Measurements from ENCODE around the gene TBATA.
"Not testable (repeated sequence)": the region's sequence is repeated elsewhere in the genome, so short reads cannot be mapped to it uniquely, and the experiment has no call there.

The TBATA gene

DNA sequence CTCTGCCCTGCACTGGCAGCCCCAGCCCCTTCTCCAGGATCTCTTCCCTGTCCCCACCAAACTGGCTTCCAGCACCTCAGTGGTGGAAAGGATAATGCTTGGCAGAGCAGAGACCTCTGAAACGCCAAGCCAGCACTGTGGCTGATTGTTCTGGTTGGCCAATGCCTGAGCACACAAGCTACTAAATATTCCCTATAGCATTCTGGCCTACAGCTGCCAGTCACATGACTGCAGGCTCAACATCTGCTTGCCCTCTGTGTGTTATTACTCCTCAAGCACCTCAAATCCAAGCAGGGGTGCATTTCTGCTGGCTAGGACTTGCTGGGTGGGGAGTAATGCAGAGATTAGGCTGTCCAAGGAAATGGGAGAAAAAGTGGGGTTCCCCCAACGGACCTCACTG lies 6.1 kb downstream of the TBATA start:
- DNase-seq (ENCODE audit: low read depth) = no peak

DNA sequence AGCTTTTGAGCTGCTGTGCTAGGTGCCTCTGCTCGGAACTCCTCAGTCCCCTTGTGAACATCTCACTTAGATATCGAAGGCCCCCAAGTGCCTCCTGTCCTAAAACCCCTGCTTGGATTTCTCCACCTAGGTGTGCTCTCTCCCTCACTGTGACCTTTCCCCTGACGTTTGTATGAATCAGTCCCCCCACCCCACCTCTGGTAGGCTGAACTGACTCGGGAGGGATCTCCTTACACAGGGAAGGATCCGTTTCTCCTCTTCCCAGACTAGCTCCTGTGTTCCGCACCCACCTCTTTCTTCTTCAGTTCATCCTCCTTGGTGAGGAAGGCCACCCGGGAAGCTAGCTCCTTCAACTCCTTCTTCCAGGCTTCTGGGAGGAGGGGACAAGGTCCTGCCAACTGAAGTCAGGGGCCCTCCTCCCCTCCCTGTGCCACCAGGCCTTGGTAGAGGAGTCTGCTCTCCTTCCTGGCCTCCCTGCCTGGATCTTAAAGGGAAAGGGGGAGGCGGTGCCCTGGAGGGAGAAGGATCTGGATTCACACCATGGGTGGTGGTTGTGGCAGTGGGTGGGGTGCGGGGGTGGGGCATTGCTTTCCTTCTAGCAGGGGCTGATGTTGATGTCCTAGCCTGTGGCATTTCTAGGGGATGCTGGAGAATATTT lies 6.8 kb downstream of the TBATA start:
- DNase-seq (ENCODE audit: low read depth) = no peak

- DNase-seq (ENCODE audit: low read depth) = no peak
These were observed 7.9 kb downstream of the TBATA start for GRCh38 chr10:70777063-70777875.

GRCh38 chr10:70776455-70777005 lies 8.6 kb downstream of the TBATA start:
- no peak for DNase-seq (ENCODE audit: low read depth)

GRCh38 chr10:70775679-70776454 lies 9.3 kb downstream of the TBATA start:
- no peak for DNase-seq (ENCODE audit: low read depth)

DNA sequence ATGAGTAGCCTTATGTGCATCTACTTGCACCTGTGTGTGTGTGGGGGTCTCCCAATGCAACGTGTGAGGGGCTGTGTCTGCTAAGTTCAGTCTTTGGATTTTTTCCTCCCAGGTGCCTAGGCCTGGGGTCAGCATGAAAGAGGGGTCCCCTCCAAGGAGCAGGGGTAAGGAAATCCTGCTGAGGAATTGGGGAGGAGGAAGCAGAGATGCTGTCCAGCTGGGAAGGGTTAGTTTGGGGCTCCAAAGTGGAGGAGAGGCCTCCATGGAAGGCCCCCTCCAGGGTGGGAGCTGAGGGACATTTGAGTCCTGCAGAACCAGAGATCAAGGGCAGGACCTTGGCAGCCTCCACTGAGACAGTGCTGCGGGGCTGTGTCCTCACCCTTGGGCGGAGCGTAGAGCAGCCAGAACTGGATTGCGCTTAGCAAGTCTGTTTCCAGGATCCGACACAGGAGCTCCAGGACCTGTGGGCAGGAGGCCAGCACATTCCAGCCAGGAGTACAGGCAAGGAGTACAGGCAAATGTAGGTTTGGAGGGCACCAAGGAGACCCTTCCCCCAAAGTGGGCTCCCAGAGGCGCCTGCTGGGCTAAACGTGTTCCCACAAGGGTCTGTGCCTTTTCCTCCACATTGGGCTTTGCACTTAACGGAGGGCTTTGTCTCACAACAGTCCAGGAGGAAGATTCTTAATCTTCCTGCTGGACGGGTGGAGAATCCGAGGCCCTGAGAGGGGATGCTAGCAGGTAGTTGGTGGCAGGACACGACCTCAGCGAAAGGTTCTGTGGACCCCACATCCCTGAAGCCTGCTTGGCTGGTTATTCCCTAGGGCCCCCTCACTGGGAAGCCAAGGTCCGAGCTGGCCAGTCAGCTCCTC lies 10.1 kb downstream of the TBATA start:
- no peak for DNase-seq (ENCODE audit: low read depth)

DNA sequence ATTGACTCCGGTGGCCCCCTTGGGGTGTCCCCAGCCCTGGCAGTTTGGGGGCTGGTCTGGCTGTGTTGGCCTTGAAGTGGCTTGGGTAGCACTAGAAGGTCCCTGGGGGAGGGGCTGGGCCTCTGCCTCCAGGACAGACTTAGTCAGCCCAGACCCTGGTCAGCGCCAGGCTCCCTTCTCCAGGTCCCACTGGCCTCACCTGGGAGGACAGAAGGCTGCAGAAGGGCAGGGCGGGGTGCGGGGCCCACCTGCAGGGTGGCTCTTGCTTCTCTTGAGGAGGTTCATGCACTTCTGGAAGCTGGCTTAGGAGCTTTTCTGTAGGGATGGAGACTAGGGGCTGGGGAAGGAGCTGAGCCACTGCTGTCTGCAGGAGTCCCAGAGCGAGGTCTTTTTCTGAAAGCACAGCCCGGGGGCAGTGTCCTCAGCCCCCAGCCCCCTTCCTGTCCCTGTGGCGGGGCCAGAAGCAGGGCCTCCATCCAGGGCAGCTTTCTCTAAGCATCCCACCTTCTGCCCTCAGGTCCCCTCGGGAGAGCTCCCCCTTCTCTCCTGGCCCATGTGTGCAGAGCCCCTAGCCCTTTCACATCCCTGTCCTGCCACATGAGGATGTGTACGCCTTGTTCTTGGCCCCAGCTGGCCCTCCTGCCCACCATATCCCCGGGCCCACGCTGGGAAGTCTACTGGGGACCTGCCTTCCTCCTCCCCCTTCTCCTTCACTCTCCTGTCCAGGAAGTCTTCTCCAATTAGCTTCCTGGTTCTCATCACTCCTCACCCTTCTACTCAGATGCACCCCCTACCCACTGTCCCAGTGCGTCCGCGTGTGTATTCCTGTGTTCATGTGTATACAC lies 11.0 kb downstream of the TBATA start:
- DNase-seq (ENCODE audit: low read depth) = no peak

GRCh38 chr10:70773461-70773860 lies 11.7 kb downstream of the TBATA start:
- DNase-seq (ENCODE audit: low read depth) = no peak

GRCh38 chr10:70772627-70773026 lies 12.6 kb downstream of the TBATA start:
- no peak for DNase-seq (ENCODE audit: low read depth)

DNA sequence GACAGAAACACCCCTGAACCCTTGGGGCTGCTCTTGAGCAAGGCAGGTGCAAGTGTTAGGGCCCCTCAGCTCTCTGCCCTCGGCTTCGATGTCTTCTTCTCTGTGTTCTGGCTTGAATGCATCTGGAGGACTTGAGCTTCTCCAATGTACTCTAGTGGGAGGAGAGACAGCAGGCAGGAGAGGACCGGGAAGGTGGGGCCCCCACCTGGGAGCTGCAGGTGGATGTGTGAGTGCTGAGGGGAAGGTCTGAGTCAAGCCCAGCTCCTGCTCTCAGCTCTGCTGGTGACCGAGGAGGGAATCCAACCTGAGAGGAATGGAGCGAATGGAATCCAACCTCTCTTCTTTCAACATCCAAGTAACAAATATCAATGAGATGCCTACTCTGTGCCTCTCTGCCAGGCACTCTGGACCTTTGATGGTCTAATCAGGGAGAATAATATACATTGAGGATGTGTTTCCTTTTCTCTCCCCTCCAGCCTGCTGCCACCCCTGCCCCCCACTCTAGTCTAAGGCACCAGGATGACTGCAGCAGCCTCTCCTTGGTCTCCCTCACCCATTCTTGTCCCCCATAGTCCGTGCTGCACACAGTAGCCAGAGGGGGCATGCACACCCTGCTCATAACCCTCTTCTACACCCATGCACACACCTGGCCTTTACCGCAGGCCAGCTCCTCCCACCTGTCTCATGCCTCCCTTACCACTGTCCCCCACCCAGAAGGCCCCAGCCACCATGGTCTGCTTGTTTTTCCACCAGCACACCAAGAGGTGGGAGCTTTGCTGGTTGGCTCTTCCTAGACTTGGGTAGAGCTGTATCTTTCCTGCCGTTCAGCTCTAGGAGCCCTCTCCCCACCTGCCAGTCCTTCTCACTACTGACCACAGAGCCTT lies 13.6 kb downstream of the TBATA start:
- no peak for DNase-seq (ENCODE audit: low read depth)

GRCh38 chr10:70770516-70770915 lies 14.7 kb downstream of the TBATA start:
- DNase-seq (ENCODE audit: low read depth) = not testable (repeated sequence)

DNA sequence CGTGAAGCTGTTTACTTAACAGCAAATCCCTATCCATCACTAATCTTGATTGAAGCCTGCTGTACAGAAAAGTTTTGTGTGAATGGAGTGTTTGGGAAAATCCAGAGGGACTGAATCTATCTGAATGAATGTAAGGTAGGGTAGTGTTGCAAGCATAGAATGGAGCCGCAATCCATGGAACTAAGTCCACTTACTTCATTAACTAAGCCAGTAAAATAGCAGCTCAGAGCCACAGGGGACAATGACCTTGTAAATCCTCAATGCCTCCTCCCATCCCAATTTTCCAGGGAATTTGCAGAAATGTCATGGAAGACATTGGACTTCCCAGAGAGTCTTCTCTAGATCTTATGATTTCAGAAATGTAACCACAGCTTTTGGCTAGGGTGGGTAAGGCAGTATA lies 15.2 kb downstream of the TBATA start:
- no peak for DNase-seq (ENCODE audit: low read depth)

DNA sequence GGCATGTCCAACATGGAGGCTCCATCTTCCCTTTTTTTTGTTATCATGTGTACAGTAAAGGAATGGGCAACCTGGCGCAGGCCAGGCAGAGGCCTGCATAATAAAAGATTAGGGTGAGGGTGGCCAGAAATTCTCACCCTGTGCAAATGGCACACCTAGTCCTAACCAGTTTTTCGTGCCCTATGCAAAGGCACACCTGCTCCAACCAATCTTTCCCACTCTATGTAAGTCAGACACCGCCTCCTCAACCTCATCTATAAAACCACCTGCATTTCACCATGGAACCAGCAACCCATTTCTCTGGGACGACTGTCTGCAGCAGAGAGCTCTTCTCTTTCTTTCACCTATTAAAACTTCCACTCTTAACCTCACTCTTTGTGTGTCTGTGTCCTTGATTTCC lies 16.1 kb downstream of the TBATA start:
- DNase-seq (ENCODE audit: low read depth) = no peak

DNA sequence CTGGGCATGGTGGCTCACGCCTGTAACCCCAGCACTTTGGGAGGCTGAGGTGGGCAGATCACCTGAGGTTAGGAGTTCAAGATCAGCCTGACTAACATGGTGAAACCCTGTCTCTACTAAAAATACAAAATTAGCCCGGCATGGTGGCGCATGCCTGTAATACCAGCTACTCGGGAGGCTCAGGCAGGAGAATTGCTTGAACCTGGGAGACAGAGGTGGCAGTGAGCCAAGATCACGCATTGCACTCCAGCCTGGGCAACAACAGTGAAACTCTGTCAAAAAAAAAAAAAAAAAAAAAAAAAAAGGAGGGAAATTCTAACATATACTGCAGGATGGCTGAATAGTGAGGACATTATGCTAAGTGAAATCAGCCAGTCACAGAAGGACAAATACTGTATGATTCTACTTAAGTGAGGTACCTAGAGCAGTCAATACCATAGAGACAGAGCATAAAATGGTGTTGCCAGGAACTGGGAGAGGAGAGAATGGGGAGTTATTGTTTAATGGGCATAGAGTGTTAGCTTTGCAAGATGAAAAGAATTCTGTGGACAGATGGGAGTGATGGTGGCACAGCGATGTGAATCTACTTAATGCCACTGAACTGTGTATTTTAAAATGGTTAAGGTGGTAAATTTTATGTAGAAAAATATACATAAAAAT lies 17.0 kb downstream of the TBATA start:
- not testable (repeated sequence) for DNase-seq (ENCODE audit: low read depth)

DNA sequence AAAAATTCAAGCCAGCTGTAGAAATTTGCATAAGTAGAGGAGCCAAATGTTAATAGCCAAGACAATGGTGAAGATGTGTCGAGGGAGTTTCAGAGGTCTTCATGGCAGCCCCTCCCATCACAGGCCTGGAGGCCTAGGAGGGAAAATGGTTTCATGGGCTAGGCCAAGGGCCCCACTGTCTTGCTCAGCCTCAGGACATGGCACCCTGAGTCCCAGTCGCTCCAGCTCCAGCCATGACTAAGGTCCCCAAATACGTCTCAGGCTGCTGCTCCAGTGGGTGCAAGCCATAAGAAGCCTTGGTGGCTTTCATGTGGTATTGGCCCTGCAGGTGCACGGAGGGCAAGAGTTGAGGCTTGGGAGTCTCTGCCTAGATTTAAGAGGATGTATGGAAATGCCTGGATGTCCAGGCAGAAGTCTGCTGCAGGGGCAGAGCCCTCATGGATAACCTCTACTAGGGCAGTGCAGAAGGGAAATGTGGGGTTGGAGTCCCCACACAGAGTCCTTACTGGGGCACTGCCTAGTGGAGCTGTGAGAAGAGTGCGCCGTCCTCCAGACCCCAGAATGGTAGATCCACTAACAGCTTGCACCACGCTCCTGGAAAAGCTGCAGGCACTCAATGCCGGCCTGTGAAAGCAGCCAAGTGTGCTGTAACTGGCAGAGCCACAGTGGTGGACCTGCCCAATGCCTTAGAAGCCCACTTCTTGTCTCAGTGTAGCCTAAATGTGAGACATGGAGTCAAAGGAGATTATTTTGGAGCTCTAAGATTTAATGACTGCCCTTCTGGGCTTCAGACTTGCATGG lies 19.2 kb downstream of the TBATA start:
- DNase-seq (ENCODE audit: low read depth) = no peak

DNA sequence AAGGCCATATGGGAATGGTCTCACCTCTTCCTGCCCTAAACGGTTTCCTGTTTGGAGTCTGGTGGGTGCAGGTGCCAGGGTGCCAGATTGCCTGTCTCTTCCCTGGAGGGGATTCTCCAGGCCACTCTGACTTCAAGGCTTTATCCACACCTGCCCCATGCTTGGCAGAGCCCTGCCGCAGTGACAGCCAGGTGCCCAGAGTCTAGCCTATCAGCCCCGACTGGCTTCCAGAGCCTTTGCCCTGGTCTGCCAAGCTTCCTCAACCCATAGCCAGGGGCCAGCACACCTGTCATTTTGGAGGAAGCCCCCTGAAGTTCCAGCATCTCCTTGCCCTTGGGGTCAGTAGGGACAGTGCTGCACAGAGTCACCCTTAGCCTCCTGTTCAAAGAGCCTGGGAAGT lies 21.6 kb downstream of the TBATA start:
- DNase-seq (ENCODE audit: low read depth) = no peak

DNA sequence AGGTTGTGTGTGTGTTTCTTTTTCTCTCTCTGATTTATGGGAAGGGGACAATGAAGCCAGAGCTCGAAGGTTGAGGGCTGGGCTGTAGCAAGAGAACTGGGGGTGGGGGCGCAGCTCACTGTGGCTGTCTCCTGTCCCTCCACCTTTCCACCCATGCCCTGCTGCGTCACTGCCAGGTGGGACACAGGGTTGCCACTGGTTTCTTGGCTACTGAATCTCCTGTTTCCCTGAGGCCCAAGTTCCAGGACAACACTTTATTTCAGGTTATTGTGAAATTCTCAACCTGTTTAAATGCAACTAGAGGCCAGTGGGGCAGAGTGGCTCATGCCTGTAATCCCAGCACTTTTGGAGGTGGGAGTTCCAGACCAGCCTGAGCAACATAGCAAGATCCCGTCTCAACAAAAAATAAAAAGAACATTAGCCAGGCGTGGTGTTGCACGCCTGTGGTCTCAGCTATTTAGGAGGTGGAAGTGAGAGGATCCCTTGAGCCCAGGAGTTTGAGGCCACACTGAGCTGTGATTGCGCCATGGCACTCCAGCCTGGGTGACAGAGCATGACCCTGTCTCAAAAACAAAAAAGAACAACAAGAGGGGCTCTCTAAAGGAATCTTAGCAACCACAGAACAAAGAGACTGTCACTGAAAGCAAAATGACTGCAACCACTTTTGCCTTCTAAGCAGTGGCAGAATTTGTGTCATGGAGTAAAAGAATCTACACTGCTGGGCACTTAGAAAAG lies 22.6 kb downstream of the TBATA start:
- DNase-seq (ENCODE audit: low read depth) = no peak
